ENCODE measurements around the gene ASXL2. TPM values are rescaled to one million over a fixed set of nuclear protein-coding genes. Genes with fewer than 3 reads are reported as not detected.
"Not testable (repeated sequence)": the region's sequence is repeated elsewhere in the genome, so short reads cannot be mapped to it uniquely, and the experiment has no call there.

ASXL2 gene
- total and polyA plus RNA-seq, 2 of the 13 experiments (the other 11 are each of a cell fraction or from before 2014, with no cell fraction given), result 12.1 to 19.2 TPM

GRCh38 chr2:25917411-25917810 is 39.1 kb upstream of the ASXL2 start:
- H2AFZ ChIP-seq (ENCODE audit: low read length); H3K4me3 ChIP-seq (replicated peaks in 1 of 3; ENCODE audit: insufficient read depth in 1 of 3, low read depth in 2 of 3, low read length in 3 of 3); BruUV-seq (replicated peaks); H3K36me3 ChIP-seq (replicated peaks in 1 of 2; ENCODE audit: control insufficient read depth in 1 of 2, insufficient read depth in 2 of 2, low read length in 2 of 2); FAIRE-seq; H4K20me1 ChIP-seq (ENCODE audit: insufficient read depth, low read length); H3K9me3 ChIP-seq (ENCODE audit: low read length); intact Hi-C loops (cut with micrococcal nuclease; ENCODE audit: unreplicated experiment); H3K4me2 ChIP-seq (ENCODE audit: low read depth, low read length); ATAC-seq; POLR2A ChIA-PET; H3K27me3 ChIP-seq (ENCODE audit: control insufficient read depth in 1 of 2, insufficient read depth in 2 of 2, low read length in 2 of 2); H3K79me2 ChIP-seq (ENCODE audit: insufficient read depth, low read length); CTCF ChIA-PET (ENCODE audit: low intra/inter-chr PET ratio, low total read pairs); in situ Hi-C loops (cut with HindIII; ENCODE audit: extremely low pct_ligation_motif_present, low pct_unique_long_range_greater_than_20kb); DNase-seq (ENCODE audit: low spot score); H3K9ac ChIP-seq (ENCODE audit: insufficient read depth, low read depth, low read length); H3K27ac ChIP-seq (ENCODE audit: extremely low read length, insufficient read depth, low read length): not testable (repeated sequence)
- 36% methylated on average over 7 of the region's 7 CpGs for WGBS (ENCODE audit: low lambda C conversion rate)
- peaks cover 11% of the 10 kb centered on the region for H3K4me1 ChIP-seq (ENCODE audit: insufficient read depth, low read length)

GRCh38 chr2:25915944-25916772 is 37.9 kb upstream of the ASXL2 start:
- H3K79me2 ChIP-seq (ENCODE audit: insufficient read depth, low read length); in situ Hi-C loops (cut with HindIII; ENCODE audit: extremely low pct_ligation_motif_present, low pct_unique_long_range_greater_than_20kb); FAIRE-seq; H2AFZ ChIP-seq (ENCODE audit: low read length); BruUV-seq (replicated peaks); H3K9ac ChIP-seq (ENCODE audit: insufficient read depth, low read depth, low read length); H3K36me3 ChIP-seq (replicated peaks in 1 of 2; ENCODE audit: control insufficient read depth in 1 of 2, insufficient read depth in 2 of 2, low read length in 2 of 2); H3K9me3 ChIP-seq (ENCODE audit: low read length); H3K27me3 ChIP-seq (ENCODE audit: control insufficient read depth in 1 of 2, insufficient read depth in 2 of 2, low read length in 2 of 2); CTCF ChIA-PET (ENCODE audit: low intra/inter-chr PET ratio, low total read pairs); H4K20me1 ChIP-seq (ENCODE audit: insufficient read depth, low read length); intact Hi-C loops (cut with micrococcal nuclease; ENCODE audit: unreplicated experiment); DNase-seq (ENCODE audit: low spot score); H3K4me2 ChIP-seq (ENCODE audit: low read depth, low read length); H3K4me3 ChIP-seq (replicated peaks in 1 of 3; ENCODE audit: insufficient read depth in 1 of 3, low read depth in 2 of 3, low read length in 3 of 3); H3K27ac ChIP-seq (ENCODE audit: extremely low read length, insufficient read depth, low read length): not testable (repeated sequence)
- POLR2A ChIA-PET, result interaction anchor here (1.4 kb wide), 1 partner anchor 38 kb away, joined by 4 read pairs; the partner anchor contains the start of gene ASXL2
- 76% methylated on average over 16 of the region's 16 CpGs for WGBS (ENCODE audit: low lambda C conversion rate)
- peak; percentile 64 for TF ChIP-seq NFYB (CRISPR knock-in tag; IDR thresholded peaks at IDR 0.05)
- TF ChIP-seq NFYC (CRISPR knock-in tag; IDR thresholded peaks at IDR 0.05), result peak; percentile 64
- peaks cover 13% of the 10 kb centered on the region for H3K4me1 ChIP-seq (ENCODE audit: insufficient read depth, low read length)
- ATAC-seq, result peak; percentile 18; the same call in 2 of the 3 replicates
